PC-9 (cell line): ENCODE results near the gene CLINT1.

Source experiments
- EZH2 ChIP-seq: fragments of 200-600 bp; sonication (generic); IDR thresholded peaks from 2 replicates; pipeline ENCODE4 v1.8.0; 2017; ENCODE audit warnings: antibody characterized with exemption, low read depth
- TF ChIP-seq, protein P1 (sequence below): fragments of 200-600 bp; sonication (generic); conservative IDR thresholded peaks from 2 replicates; pipeline ENCODE4 v1.6.1; 2017; ENCODE audit warnings: mixed run types, antibody characterized with exemption, mild to moderate bottlenecking, moderate library complexity

DNA sequence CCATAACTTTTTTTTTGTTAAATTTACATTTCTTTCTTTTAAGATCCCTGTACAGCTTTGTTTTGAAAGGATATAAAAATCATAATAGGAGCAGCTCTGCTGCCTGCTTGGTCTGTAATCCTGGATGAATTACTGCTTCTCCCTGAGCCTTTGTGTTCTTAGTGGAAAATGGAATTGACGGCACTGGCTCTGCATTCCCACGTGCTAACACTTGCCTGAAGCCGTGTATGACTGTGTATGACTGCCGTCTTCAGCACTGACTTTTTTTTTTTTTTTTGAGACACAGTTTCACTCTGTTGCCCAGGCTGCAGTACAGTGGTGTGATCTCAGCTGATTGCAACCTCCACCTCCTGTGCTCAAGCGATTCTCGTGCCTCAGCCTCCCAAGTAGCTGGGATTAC lies 123.0 kb downstream of the CLINT1 start:
- TF ChIP-seq, protein P1, sequence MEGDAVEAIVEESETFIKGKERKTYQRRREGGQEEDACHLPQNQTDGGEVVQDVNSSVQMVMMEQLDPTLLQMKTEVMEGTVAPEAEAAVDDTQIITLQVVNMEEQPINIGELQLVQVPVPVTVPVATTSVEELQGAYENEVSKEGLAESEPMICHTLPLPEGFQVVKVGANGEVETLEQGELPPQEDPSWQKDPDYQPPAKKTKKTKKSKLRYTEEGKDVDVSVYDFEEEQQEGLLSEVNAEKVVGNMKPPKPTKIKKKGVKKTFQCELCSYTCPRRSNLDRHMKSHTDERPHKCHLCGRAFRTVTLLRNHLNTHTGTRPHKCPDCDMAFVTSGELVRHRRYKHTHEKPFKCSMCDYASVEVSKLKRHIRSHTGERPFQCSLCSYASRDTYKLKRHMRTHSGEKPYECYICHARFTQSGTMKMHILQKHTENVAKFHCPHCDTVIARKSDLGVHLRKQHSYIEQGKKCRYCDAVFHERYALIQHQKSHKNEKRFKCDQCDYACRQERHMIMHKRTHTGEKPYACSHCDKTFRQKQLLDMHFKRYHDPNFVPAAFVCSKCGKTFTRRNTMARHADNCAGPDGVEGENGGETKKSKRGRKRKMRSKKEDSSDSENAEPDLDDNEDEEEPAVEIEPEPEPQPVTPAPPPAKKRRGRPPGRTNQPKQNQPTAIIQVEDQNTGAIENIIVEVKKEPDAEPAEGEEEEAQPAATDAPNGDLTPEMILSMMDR, result no peak
- TF ChIP-seq EZH2, result no peak
